KMS-11 (cell line): ENCODE data around the gene ITGAD.

ENCODE experiments used
- H2AFZ ChIP-seq: fragments of 200-600 bp; sonication (generic); 2 replicates; pipeline ENCODE4 v1.6.1; 2016; ENCODE audit warnings: antibody characterized with exemption, mixed run types, low read depth
- H3K27ac ChIP-seq: fragments of 200-600 bp; sonication (generic); 2 replicates; pipeline ENCODE4 v1.6.1; 2016; ENCODE audit warnings: mild to moderate bottlenecking, mixed run types
- H3K27me3 ChIP-seq: fragments of 200-600 bp; sonication (generic); 2 replicates; pipeline ENCODE4 v1.6.1; 2017; ENCODE audit warnings: mild to moderate bottlenecking, low read depth, mixed run types, moderate library complexity; ENCODE audit not compliant: insufficient read depth
- H3K36me3 ChIP-seq: fragments of 200-600 bp; sonication (generic); 2 replicates; pipeline ENCODE4 v1.6.1; 2017; ENCODE audit warnings: mild to moderate bottlenecking, mixed run types; ENCODE audit not compliant: insufficient read depth
- H3K4me1 ChIP-seq: fragments of 200-600 bp; sonication (generic); 2 replicates; pipeline ENCODE4 v1.6.1; 2016; ENCODE audit warnings: mild to moderate bottlenecking, low read depth, mixed run types; ENCODE audit not compliant: poor library complexity, severe bottlenecking
- H3K4me2 ChIP-seq: fragments of 200-600 bp; sonication (generic); 2 replicates; pipeline ENCODE4 v1.7.0; 2016; ENCODE audit warnings: mild to moderate bottlenecking, mixed run types
- H3K4me3 ChIP-seq: fragments of 200-600 bp; sonication (generic); IDR thresholded peaks from 2 replicates; pipeline ENCODE4 v1.6.1; 2017; ENCODE audit warnings: low read depth, low read length, mixed read lengths; ENCODE audit not compliant: insufficient read depth
- H3K79me2 ChIP-seq: fragments of 200-600 bp; sonication (generic); 2 replicates; pipeline ENCODE4 v1.6.1; 2016; ENCODE audit warnings: low read depth, mixed run types; ENCODE audit not compliant: insufficient read depth
- H3K9ac ChIP-seq: fragments of 200-600 bp; sonication (generic); 2 replicates; pipeline ENCODE4 v1.6.1; 2016; ENCODE audit warnings: mild to moderate bottlenecking, mixed run types
- H4K20me1 ChIP-seq: fragments of 200-600 bp; sonication (generic); 2 replicates; pipeline ENCODE4 v1.6.1; 2016; ENCODE audit warnings: mild to moderate bottlenecking, mixed run types; ENCODE audit not compliant: insufficient read depth
- CTCF ChIP-seq: fragments of 200-600 bp; sonication (generic); conservative IDR thresholded peaks from 2 replicates; pipeline ENCODE4 v1.6.1; 2017; ENCODE audit warnings: low read depth, mild to moderate bottlenecking, antibody characterized with exemption, low read length, moderate library complexity, mixed read lengths

The ITGAD gene

GRCh38 chr16:31464781-31465260, 71.7 kb downstream of the ITGAD start:
- TF ChIP-seq CTCF, result no peak
- no peak overlapping the region for H3K4me2 ChIP-seq
- H4K20me1 ChIP-seq, result no peaks in the 10 kb centered on the region
- peaks cover 11% of the 10 kb centered on the region for H3K4me1 ChIP-seq
- no peak overlapping the region for H3K9ac ChIP-seq
- H3K79me2 ChIP-seq, result peaks cover 10% of the 10 kb centered on the region; the same call in 1 of the 2 replicates
- H3K4me3 ChIP-seq, result no peak overlapping the region
- no peaks in the 10 kb centered on the region for H3K27me3 ChIP-seq
- H3K36me3 ChIP-seq, result no peaks in the 10 kb centered on the region
- no peak overlapping the region for H3K27ac ChIP-seq
- no peak overlapping the region for H2AFZ ChIP-seq

- Histone ChIP-seq H4K20me1 (no peaks in the 10 kb centered on the region), H3K4me3 (no peak overlapping the region), H3K79me2 (peaks cover 1% of the 10 kb centered on the region; the same call in 1 of the 2 replicates), H3K36me3 (no peaks in the 10 kb centered on the region), H3K27ac (no peak overlapping the region), H3K4me2 (no peak overlapping the region), H3K9ac (no peak overlapping the region), H2AFZ (no peak overlapping the region), H3K4me1 (peaks cover 2% of the 10 kb centered on the region), H3K27me3 (no peaks in the 10 kb centered on the region)
- TF ChIP-seq CTCF, result no peak
Measured at GRCh38 chr16:31465788-31466370, 72.7 kb downstream of the ITGAD start.

- no peaks in the 10 kb centered on the region for H3K36me3 ChIP-seq
- H3K27ac ChIP-seq, result no peak overlapping the region
- no peaks in the 10 kb centered on the region for H3K27me3 ChIP-seq
- no peak overlapping the region for H3K4me3 ChIP-seq
- no peaks in the 10 kb centered on the region for H3K79me2 ChIP-seq
- no peaks in the 10 kb centered on the region for H3K4me1 ChIP-seq
- H3K4me2 ChIP-seq, result no peak overlapping the region
- H3K9ac ChIP-seq, result no peak overlapping the region
- H2AFZ ChIP-seq, result no peak overlapping the region
- no peak for TF ChIP-seq CTCF
- H4K20me1 ChIP-seq, result no peaks in the 10 kb centered on the region
Measured at GRCh38 chr16:31466381-31466841, 73.3 kb downstream of the ITGAD start.

GRCh38 chr16:31467151-31467773, 74.1 kb downstream of the ITGAD start:
- no peaks in the 10 kb centered on the region for H3K79me2 ChIP-seq
- H3K27ac ChIP-seq, result no peak overlapping the region
- no peak overlapping the region for H2AFZ ChIP-seq
- H3K27me3 ChIP-seq, result no peaks in the 10 kb centered on the region
- H3K36me3 ChIP-seq, result no peaks in the 10 kb centered on the region
- H3K4me2 ChIP-seq, result no peak overlapping the region
- no peak for TF ChIP-seq CTCF
- no peak overlapping the region for H3K9ac ChIP-seq
- H4K20me1 ChIP-seq, result no peaks in the 10 kb centered on the region
- no peak overlapping the region for H3K4me3 ChIP-seq
- H3K4me1 ChIP-seq, result no peaks in the 10 kb centered on the region
